ENCODE data around the gene CDC45. TPM values are rescaled to one million over a fixed set of nuclear protein-coding genes. Genes with fewer than 3 reads are reported as not detected.
A peak's percentile ranks its signal among the peaks of the same experiment; 100 is the strongest.

Gene CDC45
- total and polyA plus RNA-seq, 8 donors = 0.28 to 1.3 (median 0.63) TPM; not detected in 2

DNA sequence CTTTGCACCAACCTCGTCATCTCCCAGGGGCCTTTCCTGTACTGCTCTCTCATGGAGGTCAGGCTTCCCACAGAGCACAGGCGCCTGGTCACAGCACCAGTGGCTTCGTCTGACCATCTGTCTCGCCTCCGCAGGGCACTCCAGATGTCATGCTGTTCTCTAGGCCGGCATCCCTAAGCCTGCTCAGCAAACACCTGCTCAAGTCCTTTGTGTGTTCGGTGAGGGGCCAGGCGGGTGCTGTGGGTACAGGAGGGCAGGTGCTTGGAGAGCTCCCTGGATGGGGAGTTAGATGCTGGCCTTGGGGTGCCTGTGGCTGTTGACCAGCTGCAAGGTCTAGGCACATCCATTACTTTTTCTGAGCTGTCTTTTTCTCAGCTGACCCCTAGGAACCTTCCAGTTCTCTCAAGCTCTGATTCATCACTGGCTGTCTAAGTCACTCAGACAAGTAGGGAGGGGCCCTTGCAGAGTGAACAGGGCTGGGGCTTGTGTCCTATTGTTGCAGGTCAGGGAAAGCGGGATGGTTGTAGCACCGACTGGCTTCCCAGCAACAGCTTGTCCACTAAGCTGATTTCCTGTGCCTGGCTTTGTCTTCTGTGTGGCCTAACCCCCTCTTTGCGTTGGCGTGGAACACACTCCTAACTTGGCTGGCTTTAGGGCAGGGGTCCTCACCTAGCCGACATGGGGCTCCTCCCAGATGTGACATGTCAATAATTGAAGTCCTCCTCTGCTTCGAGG lies 35.3 kb downstream of the CDC45 start:
- DNase-seq = peak in 1 of 6 donors; percentile 48
- no peak overlapping the region for H3K27ac ChIP-seq
- no peak for FAIRE-seq
- 88 to 92% methylated on average over 14 of the region's 14 CpGs for whole genome bisulfite sequencing, 2 donors
- H3K4me1 ChIP-seq = no peaks in the 10 kb centered on the region
- ATAC-seq = peak in 2 of 4 donors; percentile 35 to 41
- no peak overlapping the region for H3K4me3 ChIP-seq
- TF ChIP-seq, protein P1, sequence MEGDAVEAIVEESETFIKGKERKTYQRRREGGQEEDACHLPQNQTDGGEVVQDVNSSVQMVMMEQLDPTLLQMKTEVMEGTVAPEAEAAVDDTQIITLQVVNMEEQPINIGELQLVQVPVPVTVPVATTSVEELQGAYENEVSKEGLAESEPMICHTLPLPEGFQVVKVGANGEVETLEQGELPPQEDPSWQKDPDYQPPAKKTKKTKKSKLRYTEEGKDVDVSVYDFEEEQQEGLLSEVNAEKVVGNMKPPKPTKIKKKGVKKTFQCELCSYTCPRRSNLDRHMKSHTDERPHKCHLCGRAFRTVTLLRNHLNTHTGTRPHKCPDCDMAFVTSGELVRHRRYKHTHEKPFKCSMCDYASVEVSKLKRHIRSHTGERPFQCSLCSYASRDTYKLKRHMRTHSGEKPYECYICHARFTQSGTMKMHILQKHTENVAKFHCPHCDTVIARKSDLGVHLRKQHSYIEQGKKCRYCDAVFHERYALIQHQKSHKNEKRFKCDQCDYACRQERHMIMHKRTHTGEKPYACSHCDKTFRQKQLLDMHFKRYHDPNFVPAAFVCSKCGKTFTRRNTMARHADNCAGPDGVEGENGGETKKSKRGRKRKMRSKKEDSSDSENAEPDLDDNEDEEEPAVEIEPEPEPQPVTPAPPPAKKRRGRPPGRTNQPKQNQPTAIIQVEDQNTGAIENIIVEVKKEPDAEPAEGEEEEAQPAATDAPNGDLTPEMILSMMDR (IDR thresholded peaks at IDR 0.05) = no peak
- no peaks in the 10 kb centered on the region for H3K9me3 ChIP-seq
- intact Hi-C loops (cut with DNase I) = no loop called here
- H3K36me3 ChIP-seq = no peaks in the 10 kb centered on the region
- no peaks in the 10 kb centered on the region for H3K27me3 ChIP-seq

GRCh38 chr22:19515654-19516377 lies 36.1 kb downstream of the CDC45 start:
- H3K27me3 ChIP-seq = no peaks in the 10 kb centered on the region
- ATAC-seq (no peak), FAIRE-seq (no peak), DNase-seq (no peak)
- H3K36me3 ChIP-seq = no peaks in the 10 kb centered on the region
- H3K9me3 ChIP-seq = no peaks in the 10 kb centered on the region
- 92 to 93% methylated on average over 12 of the region's 12 CpGs for WGBS, 2 donors
- no peak overlapping the region for H3K4me3 ChIP-seq
- TF ChIP-seq, protein P1 (IDR thresholded peaks at IDR 0.05) = no peak
- no peaks in the 10 kb centered on the region for H3K4me1 ChIP-seq
- intact Hi-C loops (cut with DNase I) = no loop called here
- H3K27ac ChIP-seq = no peak overlapping the region

DNA sequence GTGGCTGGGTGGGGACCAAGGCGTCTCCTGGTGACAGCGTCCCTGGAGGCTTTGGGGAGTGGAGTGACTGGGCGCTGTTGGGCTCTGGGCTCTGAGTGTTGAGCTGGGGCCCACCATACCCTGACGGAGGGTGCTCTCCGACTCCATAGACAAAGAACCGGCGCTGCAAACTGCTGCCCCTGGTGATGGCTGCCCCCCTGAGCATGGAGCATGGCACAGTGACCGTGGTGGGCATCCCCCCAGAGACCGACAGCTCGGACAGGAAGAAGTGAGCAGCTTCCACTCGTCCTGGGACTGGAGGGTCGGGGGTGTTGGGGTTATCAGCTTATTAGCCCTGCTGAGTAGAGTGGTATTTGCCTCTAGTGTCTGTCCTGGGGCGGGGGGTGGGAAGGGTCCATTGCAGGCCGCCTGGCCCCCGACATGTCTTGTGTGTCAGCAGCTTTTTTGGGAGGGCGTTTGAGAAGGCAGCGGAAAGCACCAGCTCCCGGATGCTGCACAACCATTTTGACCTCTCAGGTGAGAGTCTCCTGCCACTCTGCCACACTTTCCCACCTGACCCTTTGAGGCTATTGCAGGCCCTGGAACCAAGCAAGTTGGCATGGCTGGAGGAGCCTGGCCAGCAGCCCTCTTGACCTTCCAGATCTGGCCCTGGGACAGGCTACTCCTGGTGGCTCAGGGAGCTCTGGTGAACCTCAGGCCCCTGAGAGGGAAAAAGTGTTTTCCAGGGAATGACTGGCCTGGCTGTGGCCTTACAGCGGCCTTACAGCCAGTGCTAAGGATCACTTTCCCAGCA lies 36.9 kb downstream of the CDC45 start:
- FAIRE-seq (no peak), ATAC-seq (no peak), DNase-seq (no peak)
- Histone ChIP-seq H3K27me3 (no peaks in the 10 kb centered on the region), H3K36me3 (no peaks in the 10 kb centered on the region), H3K27ac (no peak overlapping the region), H3K4me3 (no peak overlapping the region), H3K9me3 (no peaks in the 10 kb centered on the region), H3K4me1 (no peaks in the 10 kb centered on the region)
- 93 to 97% methylated on average over 19 of the region's 19 CpGs for WGBS, 2 donors
- TF ChIP-seq, protein P1 (IDR thresholded peaks at IDR 0.05) = no peak
- intact Hi-C loops (cut with DNase I) = no loop called here

GRCh38 chr22:19517171-19517500 lies 37.4 kb downstream of the CDC45 start:
- Histone ChIP-seq H3K9me3 (no peaks in the 10 kb centered on the region), H3K36me3 (no peaks in the 10 kb centered on the region), H3K4me1 (no peaks in the 10 kb centered on the region), H3K27ac (no peak overlapping the region), H3K4me3 (no peak overlapping the region), H3K27me3 (no peaks in the 10 kb centered on the region)
- ATAC-seq (no peak), DNase-seq (no peak), FAIRE-seq (no peak)
- WGBS, 2 donors = 96 to 99% methylated on average over 10 of the region's 10 CpGs
- intact Hi-C loops (cut with DNase I) = no loop called here
- TF ChIP-seq, protein P1 (IDR thresholded peaks at IDR 0.05) = no peak

Measured in pancreas (tissue), 10 donors.